HL-60/S4 treated with retinoic acid at 250 ng/mL for 4 days and 3 days (cell line): ENCODE data around the gene TJP3.

Experiments
- in situ Hi-C: fragments of 300-500 bp; cut with MboI; formaldehyde crosslinking; loops from 2 replicates; pipeline ENCODE4 v1.7.0; 2022; ENCODE audit warnings: low sequenced_read_pairs

TJP3 gene

DNA sequence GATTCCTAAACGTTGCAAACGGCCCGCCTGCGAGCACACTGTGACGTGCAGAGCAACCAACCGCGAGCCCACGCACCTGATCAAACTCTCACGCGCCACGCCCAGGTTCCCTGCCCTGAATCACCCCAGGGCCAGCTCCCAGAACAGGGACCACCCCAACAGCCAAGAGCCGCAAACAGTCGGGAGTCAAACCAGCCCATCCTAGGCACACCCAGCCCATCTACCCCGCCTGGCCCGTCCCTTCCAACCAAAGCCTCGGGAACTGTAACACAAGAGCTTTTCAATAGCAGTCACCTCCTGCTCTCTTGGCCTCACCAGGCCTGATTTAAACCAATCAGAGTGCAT lies 16.8 kb upstream of the TJP3 start:
- in situ Hi-C loops: no loop called here

- in situ Hi-C loops: no loop called here
Measured at GRCh38 chr19:3691726-3692125, 16.5 kb upstream of the TJP3 start.

DNA sequence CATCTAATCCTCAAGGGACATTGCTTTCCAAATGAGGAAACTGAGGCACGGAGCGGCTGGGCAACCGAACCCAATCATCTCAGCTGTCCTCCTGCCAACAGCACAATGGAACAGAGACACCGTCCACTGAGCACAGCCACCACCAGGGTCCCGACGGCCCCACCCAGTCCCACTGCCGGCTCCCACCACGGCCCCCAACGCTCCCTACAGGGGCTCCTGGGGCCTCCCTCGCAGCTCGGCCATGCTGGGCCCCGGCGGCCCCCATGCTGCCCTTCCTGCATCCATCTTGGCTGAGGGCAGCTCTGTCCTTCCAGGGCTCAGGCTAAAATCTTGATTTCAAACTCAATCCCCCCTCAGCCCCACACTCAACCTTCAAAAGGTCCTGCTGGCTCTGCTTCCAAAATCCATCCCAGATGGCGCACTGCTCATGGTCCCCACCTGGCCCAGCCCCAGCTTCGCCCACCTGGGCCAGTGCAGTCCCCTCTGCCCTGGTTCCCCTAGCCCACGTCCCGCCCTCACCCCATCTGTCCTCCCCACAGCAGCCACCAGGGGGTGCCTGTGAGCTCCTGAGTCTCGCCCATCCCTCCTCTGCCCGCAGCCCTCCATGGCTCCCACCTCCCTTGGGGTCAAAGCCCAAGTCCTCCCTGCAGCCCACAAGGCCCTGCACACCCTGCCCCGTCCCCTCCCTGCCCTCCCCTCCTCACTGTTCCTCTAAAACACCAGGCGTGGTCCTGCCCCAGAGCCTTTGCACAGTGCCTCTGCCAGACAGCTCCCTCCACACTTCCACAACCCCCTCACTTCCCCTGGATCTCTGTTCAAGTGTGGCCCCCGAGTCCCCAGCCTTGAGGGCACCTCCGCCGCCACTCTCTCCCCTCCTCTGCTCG lies 15.8 kb upstream of the TJP3 start:
- in situ Hi-C loops: no loop called here

DNA sequence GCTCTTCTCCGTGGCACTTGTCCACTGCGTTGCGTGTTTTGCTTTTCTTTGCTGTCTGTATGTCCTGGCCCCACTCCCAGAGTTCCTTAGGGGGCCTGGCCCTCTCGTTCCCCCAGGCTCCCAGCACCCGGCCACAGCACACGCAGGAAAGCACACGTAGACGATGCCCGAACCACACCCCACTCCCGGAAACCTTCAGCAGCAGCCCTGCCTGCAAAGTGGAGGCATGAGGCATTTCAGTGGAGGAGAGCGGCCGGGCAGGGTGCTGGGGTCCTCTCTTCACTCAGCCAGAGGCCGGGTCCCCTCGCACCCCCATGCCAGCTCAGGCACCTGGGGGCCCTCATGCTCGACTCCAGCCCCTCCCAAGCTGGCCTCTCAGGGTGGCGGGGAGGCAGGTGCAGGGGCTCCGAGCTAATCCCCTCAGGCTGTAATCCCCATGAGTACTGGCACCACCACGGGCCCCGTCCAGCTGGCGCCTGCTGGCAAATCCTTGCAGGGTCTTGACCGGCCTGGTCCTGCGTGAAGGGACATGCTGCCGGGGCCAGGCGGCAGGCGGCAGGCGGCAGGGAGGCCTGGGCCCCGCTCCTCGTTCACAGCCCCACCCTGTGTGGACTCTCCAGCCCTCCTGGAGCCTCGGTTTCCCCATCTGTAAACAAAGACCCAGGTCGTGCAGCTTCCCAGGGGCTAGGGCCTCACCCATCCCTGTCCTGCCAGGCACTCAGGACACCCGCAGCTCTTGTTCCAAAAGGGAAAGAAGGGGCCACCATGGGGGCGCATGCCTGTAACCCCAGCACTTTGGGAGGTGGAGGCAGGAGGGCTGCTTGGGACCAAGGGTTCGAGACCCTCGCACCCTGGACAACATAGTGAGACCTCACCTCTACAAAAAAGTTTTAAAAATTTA lies 14.9 kb upstream of the TJP3 start:
- in situ Hi-C loops: no loop called here

GRCh38 chr19:3694361-3695123 lies 13.6 kb upstream of the TJP3 start:
- in situ Hi-C loops: no loop called here

DNA sequence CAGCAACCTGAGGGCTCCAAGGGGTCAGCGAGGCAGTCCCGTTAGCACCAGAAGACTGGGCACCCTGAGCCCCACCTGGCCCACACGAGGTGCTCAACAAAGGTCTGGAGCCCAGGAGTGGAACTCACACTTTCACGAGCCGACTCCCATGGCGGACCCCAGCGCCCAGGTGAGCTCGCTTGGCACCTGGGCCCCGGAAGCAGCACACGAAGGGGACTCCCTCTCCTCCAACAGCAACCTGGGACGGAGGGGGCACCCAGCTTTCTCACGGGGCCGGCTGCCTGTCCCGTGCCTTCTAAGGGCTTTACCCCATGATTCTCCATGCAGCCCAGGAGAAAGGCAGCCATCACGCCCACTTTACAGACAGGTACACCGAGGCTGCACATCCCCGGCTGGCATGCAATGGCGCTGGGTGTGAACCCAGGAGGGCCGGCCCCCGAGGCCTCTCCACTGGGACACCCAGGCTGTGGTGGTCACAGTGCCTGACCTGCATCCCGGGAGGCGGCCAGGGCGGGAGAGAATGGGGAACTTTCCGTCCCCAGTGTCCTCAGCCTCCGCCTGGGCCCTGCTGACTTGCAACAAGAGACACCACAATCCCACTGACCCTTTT lies 13.0 kb upstream of the TJP3 start:
- in situ Hi-C loops: no loop called here

DNA sequence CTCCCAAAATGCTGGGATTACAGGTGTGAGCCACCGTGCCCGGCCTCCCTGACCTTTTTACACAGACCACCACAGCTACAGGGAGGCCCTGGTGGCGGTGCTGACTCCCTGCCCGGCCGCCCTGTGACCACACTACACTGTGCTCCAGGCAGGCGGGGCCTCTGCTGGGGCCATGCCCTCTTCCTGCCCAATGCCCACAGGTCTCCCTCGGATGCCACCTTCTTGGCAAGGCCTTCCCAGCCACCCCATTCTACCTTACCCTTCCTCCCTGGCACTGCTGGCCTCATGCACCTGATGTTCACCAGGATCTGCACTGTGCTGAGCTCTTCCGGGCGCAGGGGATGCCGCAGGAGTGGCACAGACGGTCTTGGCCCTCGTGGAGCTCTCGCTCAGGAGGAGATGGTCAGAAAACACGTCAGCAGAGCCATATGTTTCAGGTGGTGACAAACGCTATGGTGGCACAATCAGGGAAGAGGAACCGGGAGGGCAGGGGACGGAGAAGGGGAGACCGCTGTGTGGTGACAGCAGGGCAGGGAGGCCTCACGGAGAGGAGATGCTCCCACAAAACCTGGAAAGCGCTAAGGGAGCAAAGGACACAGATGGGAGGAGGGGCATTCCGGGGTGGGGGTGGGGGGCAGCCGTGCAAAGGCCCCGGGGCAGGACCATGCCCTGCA lies 12.1 kb upstream of the TJP3 start:
- in situ Hi-C loops: no loop called here

DNA sequence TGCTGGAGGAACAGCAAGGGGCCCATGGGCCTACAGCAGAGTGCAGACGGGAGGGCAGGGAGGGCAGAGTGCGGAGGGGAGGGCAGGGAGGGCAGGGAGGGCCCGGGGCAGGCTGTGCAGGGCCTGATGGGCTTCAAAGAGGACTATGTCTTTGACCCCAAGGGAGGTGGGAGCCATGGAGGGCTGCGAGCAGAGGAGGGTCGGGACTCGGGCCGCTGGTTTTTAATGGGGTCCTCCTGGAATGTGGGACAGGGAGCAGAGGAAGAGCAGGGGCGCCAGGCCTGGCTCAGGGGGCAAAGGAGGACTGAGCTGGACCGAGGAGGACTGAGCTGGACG lies 11.6 kb upstream of the TJP3 start:
- in situ Hi-C loops: no loop called here

GRCh38 chr19:3697094-3697493 lies 11.1 kb upstream of the TJP3 start:
- in situ Hi-C loops: no loop called here

- in situ Hi-C loops: no loop called here
Measured at GRCh38 chr19:3697671-3698385, 10.4 kb upstream of the TJP3 start.

GRCh38 chr19:3698386-3698950 lies 9.7 kb upstream of the TJP3 start:
- in situ Hi-C loops: no loop called here

GRCh38 chr19:3698974-3699740 lies 9.0 kb upstream of the TJP3 start:
- in situ Hi-C loops: no loop called here

- in situ Hi-C loops: no loop called here
Measured at GRCh38 chr19:3699741-3700241, 8.4 kb upstream of the TJP3 start.

DNA sequence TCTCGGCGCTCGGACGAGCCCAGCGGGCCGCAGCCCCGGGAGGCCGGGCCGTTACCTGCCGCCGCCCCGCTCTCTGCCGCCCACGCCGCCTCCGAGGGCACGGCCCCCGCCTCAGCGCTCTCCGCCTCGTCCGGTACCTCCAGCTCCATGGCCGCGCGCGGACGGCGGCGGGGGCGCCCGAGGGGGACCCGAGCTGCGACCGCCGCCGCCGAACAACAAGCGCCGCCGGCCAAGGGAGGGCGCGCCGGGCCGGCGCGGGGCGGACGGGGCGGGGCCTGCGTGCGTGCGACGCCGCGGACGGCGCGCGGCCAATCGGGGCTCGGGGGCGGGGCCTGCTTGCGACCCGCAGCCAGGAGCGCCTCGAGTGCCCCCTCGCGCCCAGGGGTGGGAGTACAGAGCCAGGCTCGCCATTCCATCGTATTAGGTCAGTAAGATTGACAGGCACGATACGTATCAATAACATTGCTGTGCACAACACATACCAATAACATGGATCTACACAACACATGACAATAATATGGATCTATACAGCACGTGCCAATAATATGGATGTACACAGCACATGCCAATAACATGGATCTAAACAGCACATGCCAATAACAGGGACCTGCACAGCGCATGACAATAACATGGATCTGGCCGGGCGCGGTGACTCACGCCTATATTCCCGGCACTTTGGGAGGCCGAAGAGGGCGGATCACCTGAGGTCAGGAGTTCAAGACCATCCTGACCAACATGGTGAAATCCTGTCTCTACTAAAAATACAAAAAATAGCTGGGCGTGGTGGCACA lies 7.7 kb upstream of the TJP3 start, which contains the start of gene PIP5K1C:
Gene PIP5K1C (minus strand): TSS at position 227 of the 791 bp plus-strand sequence. CDS start 78 bp downstream, at position 149.
- in situ Hi-C loops: no loop called here

GRCh38 chr19:3701200-3701599 lies 7.0 kb upstream of the TJP3 start:
- in situ Hi-C loops: no loop called here

DNA sequence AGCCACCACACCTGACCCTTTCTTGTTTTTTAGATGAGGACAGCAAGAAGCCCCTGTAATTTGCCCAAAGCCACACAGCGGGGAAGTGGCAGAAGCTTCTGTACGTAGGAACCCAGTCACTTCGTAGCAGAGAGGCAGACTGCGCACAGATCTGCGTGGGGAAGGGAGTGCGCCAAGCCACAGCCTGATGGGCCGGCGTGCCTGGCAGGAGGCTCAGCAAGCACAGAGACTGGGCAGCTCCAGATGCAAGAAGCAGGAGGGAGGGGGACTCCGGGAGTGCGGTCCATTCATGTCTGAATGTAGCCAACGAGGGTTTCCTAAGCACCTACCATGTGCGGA lies 347 bp upstream of the TJP3 start:
- in situ Hi-C loops: no loop called here

DNA sequence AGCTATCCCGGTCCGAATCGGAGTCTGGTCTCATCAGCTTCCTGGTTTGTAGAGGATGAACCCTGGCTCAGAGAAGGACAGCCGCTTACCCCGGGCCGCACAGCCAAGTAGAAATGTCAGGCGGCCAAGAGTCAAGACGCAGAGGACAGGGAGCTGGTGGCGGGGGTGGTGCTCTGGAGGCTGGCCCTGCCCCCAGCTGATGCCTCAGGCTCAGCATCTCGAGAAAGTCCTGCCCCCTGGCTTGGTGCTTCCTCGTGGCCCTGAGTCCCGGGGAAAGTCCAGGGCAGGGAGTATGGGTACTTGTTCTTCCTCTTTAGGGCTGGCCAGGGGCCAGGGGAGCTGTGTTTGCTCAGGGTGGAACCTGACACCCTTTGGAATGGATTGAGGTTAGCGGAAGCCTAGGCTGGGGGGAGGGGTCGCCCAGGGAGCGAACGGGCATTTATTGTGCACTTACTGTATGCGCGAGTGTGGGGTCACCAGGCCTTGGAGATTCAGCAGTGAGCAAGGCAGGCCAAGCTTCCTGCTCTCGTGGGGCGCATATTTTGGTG lies 2.2 kb downstream of the TJP3 start:
- in situ Hi-C loops: no loop called here
